Erythroblast (primary cell): ENCODE data around the gene WDR45B.

ENCODE experiments used
- GATA1 ChIP-seq: IDR thresholded peaks from 2 replicates; pipeline ENCODE4 v1.6.1; 2011; ENCODE audit warnings: low read depth, mild to moderate bottlenecking, control low read depth, low read length, moderate library complexity
- POLR2A ChIP-seq: IDR thresholded peaks from 2 replicates; pipeline ENCODE4 v1.6.1; 2011; ENCODE audit warnings: mild to moderate bottlenecking, low read length

- no peak for TF ChIP-seq POLR2A
- TF ChIP-seq GATA1: no peak
Measured at GRCh38 chr17:82600731-82601446, 47.4 kb downstream of the WDR45B start.
